AG10803 (cell line): Measurements from ENCODE around the gene NRBP1.

Experiments
- DNase-seq: peaks from one replicate; pipeline ENCODE4 v3.0.0; 2010; ENCODE audit warnings: low read depth
- H3K4me3 ChIP-seq: 2 replicates; pipeline ENCODE4 v1.5.1; 2011; ENCODE audit warnings: mild to moderate bottlenecking, low read length, control low read depth
- TF ChIP-seq, protein P1 (sequence below): conservative IDR thresholded peaks from 2 replicates; pipeline ENCODE4 v1.5.1; 2011; ENCODE audit warnings: mild to moderate bottlenecking, low read length, control low read depth, inconsistent platforms

Gene NRBP1

DNA sequence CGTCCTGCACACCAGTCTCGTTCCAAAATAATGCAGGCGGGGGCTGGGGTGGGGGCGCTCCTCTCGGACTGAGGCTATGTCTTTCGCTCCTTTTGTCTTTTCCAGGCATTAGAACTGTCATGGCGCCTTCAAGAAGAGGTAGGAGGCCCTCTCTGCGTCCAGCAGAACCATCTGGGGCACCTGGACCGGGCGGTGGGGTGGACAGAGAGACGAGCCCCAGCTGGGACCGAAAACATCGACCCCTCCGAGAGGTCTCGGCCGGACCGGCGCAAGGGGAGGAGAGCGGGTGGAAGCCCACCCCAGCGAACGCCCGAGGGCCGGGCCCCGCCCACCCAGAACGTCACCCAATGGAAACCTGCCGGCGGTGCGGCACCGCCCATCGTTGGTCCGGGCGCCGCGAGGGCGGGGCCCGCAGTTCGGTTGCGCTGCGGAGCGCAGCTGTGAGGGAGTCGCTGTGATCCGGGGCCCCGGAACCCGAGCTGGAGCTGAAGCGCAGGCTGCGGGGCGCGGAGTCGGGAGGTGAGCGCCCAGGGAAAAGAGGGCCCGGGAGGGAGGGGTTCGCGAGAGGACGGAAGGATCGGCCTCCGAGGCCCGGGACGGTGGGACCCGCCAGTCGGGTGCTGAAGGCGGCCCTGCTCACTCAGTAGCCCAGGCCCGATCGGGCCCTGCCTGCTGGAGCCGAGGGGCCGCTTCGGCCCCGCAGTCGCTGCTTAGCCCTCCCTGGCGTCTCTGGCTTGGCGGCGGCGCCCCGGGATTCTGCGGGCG, at the start of gene NRBP1:
Gene NRBP1 (plus strand): TSS at position 419 of the 765 bp plus-strand sequence. CDS start 4,643 bp downstream, outside the sequence.
- DNase-seq: peak; percentile 83
- peak within 1 kb of the TSS; percentile 85 for H3K4me3 ChIP-seq
- TF ChIP-seq, protein P1, sequence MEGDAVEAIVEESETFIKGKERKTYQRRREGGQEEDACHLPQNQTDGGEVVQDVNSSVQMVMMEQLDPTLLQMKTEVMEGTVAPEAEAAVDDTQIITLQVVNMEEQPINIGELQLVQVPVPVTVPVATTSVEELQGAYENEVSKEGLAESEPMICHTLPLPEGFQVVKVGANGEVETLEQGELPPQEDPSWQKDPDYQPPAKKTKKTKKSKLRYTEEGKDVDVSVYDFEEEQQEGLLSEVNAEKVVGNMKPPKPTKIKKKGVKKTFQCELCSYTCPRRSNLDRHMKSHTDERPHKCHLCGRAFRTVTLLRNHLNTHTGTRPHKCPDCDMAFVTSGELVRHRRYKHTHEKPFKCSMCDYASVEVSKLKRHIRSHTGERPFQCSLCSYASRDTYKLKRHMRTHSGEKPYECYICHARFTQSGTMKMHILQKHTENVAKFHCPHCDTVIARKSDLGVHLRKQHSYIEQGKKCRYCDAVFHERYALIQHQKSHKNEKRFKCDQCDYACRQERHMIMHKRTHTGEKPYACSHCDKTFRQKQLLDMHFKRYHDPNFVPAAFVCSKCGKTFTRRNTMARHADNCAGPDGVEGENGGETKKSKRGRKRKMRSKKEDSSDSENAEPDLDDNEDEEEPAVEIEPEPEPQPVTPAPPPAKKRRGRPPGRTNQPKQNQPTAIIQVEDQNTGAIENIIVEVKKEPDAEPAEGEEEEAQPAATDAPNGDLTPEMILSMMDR: no peak

DNA sequence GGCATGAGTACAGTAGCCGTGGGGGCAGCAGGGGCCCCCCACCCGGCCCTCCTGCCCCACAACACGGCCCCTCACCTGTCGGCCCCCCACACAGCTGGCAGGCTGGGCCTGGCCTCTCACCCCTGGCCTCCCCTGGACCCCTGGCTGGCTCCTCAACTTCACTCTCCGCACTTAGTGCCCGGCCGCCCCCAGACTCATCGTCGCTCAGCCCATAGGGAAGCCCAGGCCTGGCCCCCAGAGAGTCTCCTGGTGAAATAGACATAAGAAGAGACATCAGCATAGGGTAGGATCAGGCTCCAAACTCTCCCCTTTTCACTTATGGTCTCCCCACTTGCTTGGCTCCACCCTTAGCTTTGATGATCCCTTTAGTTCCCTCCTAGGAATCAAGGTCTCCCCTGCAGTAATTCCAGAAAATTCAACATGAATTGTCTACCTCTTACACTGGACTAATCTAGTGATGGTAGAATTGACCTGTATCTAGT, 49.6 kb upstream of the NRBP1 start:
- H3K4me3 ChIP-seq: no peak overlapping the region
- TF ChIP-seq, protein P1: no peak
- DNase-seq: no peak

DNA sequence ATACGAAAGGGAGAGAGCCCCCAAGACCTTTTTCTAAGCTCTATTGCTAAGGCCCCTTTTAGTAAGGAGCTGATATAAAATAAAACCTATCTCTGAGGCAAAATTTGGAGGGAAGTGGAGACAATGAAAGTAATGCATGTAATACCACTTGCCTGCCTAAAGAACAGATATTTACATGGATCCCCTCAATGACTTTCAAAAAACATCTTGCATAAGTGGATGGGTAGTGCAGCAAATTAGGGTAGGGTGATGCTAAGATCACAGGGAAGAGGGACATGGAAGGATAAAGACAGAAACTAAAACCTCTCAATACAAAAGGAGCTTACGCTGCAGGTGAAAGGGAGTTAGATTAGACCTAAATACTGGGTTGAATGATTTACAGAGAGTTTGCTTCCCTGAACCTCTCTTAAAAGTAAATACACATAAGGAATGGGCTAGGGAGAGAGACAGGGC, 49.0 kb upstream of the NRBP1 start:
- no peak for DNase-seq
- peak overlapping the region; percentile 91 for H3K4me3 ChIP-seq
- TF ChIP-seq, protein P1: no peak

DNA sequence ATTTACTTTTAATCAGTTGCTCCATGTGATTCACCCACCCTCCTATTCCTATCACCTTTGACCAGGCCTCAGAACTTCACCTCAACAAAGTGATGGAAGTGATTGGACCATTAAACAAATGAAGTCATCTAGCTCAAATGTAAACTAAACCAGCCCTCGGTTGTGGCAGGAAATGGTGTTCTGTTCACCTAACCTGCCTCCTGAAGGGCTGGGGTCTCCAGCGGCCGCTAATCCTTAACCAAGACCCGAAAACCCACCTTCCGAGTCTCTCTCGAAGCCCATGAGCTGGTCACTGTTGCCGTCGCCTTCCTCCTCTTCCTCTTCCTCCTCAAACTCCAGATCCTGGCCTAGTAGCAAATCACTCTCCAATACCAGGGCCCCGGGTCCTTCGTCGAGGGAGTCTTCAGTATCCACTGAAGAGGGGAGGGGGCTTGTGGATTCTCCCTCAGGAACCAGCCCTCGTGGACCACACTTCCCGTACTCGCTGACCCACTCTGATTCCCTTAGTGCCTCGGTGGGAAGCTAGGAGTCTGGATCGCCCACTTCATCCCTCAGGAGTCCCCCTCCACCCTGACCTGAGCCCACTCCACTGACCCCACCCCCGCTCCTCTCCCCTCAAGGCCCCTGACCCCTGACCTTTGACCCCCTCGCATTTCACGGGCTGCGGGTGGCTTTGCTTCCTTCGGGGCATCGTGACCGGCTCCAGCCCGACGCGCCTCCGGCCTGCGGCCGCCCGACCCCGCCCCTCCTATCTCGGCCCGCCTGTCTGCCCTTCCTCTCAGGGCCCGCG, 48.4 kb upstream of the NRBP1 start:
- TF ChIP-seq, protein P1: no peak
- peak; percentile 27 for DNase-seq
- H3K4me3 ChIP-seq: peak overlapping the region; percentile 91

DNA sequence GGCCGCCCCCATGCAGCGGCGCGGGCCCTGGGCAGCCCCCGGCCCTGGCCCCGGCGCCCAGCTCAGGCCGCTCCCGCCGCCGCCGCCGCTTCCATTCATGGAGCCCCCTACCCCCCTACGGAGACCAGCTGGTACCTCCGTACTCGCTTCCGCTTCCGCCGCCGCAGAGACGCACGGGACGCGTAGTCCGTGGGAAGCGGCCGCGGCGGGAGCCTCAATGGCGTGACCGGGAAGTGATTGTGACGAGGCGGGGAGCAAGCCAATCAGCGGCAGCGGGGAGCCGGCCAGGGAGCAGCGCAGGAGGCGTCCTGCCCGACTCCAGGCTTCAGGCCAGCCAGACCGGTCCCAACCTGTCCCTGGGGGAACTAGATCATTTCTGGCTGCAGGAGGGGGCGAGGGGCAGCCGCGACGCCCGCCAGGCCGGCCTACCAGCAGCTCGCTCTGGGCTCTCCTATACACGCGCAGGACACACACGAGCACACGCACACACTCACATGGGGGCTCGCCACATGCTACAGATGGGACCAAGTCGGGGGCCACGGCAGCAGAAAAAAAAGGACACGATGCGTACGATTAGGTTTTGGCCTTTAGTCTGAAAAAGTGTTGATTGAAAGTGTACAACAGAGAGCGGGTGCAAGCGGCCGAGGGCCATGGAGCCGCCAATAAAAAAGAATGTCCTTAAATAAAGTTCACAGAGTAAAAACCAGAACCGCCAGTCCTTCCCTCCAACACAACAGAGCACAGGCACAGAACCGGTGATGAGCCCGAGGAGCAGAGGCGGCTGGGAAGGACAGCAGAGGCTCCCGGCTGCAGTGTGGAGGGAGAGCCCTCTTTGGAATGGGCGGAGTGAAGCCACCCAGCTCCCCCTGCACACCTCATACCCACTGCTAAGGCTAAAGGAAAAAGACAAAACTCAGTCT, 47.5 kb upstream of the NRBP1 start, which contains the start of gene ZNF513:
Gene ZNF513 (minus strand): TSS at position 109 of the 920 bp plus-strand sequence. CDS start 208 bp downstream, outside the sequence.
- H3K4me3 ChIP-seq: peak within 1 kb of the TSS; percentile 91
- DNase-seq: peak; percentile 93
- TF ChIP-seq, protein P1: no peak

DNA sequence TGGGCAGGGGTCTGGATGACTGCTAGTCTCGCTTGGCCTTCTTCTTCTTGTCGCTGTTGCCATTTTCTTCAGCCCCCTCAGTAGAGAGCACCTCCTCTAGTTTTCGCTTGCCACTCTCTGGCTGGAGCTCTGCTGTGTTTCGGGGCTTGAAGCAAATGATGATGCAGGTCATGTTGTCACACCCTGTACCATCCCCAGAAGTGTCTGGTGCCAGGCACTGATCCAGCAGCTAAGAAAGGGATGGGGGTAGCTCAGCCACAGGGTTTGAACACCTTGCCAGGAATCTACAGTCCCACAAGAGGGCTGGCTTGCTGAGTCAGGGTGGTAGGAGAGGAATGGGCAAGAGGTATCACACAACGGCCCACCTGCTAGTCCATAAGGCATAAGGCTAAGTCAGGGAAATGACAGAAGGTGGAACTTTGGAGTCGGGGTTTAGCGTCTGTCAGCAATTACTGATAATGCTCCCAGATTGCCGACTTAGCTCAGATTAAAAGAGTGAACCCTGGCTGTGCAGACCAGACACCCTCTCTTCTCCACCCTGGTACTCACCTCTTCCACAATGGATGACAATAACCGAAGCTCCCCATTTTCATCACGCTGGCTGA, 46.8 kb upstream of the NRBP1 start:
- H3K4me3 ChIP-seq: no peak overlapping the region
- TF ChIP-seq, protein P1: no peak
- DNase-seq: no peak
